ENCODE data around the gene DLD.
"Not testable (repeated sequence)": the region's sequence is repeated elsewhere in the genome, so short reads cannot be mapped to it uniquely, and the experiment has no call there.

The DLD gene

DNA sequence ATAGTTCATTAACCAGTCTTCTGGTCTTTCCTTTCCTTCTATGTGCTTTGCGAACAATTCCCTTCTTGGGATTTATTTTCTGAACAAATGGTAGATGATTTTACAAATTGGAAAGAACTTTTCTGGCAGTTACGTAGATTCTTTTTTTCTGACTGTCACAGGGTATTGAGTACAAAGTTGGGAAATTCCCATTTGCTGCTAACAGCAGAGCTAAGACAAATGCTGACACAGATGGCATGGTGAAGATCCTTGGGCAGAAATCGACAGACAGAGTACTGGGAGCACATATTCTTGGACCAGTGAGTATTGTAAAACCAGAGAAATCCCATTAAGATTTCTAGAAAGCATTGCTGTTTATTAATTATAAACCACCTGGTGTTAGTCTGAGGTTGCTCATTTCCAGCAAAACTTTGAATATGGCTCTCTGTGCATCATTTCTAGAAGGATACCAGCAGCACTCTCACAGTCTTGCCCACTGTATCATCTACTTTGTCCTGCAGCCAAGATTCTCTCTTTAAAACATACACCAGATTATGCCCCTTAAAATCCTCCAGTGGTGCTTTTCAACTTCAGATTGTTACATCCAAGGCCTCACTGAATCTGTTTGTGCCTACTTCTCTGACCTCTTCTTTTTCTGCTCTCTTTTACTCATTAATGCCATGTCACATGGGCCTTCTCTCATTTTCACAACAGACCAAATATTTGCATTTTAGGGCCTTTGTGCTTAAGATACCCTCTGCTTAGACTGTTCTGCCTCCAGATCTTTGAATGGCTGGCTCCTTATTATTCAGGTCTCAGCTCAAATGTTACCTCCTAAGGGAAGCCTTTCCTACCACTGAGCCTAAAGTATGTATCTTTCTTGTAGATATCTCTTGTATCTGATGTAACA, 27.0 kb downstream of the DLD start:
- DNase-seq, result no peak

DNA sequence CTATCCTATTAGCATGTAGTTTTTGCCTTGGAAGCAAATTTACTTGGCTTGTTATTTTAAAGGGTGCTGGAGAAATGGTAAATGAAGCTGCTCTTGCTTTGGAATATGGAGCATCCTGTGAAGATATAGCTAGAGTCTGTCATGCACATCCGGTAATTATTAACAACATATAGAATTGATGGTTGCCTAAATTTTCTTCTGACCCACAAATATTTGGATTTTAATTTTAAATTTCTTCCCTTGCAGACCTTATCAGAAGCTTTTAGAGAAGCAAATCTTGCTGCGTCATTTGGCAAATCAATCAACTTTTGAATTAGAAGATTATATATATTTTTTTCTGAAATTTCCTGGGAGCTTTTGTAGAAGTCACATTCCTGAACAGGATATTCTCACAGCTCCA, 28.0 kb downstream of the DLD start:
- DNase-seq, result no peak

DNA sequence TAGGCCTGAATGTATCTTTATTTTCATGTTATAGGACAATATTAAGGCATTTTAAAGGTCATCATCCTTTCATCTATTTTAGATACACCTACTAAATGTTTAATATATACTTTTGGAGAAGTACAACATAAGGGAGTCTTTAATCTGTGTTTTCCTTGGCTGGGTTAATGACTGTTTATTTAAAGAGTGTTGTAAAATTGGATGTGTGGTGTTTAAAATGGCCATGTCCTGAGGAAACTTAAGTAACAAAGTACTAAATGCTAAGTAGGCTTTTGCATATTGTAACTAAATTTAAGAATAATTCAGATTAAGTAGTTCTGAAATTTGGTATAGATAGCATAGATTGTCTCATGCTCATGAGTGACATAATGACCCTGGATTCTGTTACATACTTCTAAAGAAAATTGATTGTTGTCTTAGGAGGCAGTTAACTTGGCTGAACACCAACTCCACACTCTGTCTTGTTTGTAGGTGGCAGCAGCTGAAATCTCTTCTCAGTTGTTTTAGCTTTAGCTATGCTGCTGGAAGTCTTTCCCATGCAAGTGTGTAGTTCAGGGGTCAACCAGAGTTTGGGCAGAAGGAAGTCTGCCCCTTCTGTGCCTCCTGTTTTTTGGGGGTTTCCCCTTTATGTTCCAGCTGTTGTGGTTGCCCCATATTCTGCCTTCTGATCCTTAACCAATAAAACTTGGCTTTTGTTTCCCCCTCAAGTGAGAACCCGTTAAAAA, 29.2 kb downstream of the DLD start:
- no peak for DNase-seq

DNA sequence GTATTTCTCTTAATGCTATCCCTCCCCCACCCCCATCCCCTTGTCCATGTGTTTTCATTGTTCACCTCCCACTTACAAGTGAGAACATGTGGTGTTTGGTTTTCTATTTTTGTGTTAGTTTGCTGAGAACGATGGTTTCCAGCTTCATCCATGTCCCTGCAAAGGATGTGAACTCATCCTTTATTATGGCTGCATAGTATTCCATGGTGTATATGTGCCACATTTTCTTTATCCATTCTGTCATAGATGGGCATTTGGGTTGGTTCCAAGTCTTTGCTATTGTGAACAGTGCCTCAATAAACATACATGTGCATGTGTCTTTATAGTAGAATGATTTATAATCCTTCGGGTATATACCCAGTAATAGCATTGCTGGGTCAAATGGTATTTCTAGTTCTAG, 30.8 kb downstream of the DLD start:
- DNase-seq, result not testable (repeated sequence)

DNA sequence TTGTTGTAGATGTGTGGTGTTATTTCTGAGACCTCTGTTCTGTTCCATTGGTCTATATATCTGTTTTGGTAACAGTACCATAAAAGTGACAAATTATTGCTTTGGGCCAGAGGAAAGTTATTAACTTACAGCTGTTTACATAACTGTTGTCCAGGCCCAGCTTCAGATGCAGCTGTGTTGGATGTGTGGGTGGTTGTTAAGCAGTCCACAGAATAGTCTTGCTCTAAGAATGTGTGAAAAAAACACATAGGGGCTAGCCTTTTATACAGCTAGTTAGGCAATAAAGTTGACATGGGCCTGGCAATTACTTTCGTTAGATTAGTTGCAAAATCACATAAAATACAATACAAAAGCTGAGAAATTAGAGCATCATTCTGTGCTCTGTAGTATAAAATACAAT, 31.9 kb downstream of the DLD start:
- DNase-seq, result no peak

GRCh38 chr7:107924841-107925504, 34.0 kb downstream of the DLD start:
- no peak for DNase-seq

DNA sequence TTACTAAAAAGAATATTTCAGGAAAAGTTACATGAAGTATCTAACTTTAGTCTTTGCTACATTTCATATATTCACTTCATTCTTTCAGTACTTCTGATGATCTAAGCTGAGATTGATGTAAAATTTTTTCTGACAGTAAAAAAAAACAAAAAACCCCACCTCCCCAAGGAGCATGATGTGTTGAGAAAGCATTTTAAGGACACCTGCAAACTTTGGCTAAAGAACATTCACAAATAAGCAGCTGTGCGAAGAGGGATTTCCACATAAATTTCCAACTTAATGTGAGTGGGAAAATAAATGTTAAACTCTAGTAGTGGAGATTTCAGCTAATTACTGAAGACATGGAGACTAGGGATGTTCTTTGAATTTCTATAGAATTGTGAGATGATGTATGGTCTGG, 35.5 kb downstream of the DLD start:
- no peak for DNase-seq

- no peak for DNase-seq
Observed at GRCh38 chr7:107931740-107932515, 40.9 kb downstream of the DLD start.

- DNase-seq, result no peak
Observed at GRCh38 chr7:107932805-107933204, 41.8 kb downstream of the DLD start.

DNA sequence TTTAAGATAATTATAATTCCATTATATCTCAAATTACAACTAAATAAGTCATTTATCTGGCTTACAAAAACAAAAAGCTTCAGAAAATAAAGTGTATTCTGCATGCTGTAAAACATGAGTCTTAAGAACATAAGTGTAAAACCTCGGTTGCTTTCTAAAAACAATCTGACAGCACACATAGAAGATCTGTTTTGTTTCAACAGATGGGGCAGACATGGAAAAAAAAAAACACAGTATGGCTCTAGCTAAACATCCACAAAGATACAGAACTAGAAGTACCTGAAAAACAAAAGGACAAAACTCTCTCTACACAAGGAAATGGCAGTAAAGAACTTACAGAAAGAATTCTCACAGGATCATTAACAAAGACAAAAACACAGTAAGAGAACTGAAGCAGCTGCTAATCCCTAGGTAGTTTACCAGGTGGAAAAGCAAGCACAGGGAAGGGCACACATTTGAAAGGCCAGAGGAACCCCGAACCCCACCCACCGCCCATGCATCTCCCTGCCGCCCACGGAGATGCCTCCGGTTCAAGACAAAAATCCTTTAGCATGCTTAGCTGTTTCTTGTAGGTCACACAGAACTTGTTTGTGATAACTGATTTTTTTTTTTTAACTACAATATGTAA, 42.5 kb downstream of the DLD start:
- no peak for DNase-seq

DNA sequence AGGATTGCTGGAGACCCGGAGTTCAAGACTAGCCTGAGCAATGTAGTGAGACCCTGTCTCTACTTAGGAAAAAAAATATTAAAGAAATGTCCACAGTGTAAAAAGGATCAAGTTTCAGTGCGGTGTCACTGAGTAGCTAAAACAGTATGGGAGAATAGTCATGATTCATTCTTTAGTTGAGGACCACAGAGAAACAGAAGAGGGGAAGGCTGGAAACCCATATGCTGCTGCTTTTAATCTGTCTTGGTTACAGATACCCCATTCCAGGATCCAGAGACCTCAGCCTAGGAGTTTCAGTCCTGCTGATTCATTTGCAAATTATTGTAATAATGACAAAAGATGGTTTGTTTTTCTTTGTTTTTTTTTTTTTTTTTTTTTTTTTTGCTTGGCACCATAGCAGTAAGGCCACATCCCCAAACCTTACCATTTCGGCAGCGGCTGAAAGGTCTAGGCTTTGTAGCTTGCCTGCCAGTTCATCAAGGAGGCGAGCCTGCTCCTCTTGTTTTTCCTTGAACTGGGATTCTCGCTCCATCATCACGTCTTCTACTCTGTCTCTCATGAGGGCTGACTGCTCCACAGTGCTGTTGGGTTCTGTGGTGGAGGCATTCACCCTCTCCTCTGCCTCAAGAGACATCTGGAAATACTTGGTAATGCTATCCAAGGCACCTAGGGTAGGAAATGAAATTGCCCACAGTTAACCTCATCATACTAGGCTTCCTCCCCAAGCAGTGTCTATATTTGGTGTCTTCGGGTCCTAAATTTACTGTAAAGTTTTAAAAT, 44.2 kb downstream of the DLD start:
- no peak for DNase-seq

DNA sequence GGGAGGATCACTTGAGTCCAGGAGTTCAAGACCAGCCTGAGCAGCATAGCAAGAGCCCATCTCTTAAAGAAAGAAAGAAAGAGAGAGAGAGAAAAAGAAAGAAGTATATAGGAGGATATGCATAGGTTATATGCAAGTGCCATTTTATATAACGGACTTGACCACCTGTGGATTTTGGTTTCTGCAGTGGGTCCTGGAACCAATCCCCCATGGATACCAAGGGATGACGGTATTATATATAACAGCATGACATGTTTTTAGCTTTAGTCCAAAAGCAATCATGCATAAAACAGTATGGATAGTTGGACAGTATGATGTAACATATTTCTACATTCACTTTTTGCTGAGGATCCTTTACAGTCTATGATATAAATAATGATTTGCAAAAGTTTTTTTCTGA, 45.3 kb downstream of the DLD start:
- DNase-seq, result no peak

DNA sequence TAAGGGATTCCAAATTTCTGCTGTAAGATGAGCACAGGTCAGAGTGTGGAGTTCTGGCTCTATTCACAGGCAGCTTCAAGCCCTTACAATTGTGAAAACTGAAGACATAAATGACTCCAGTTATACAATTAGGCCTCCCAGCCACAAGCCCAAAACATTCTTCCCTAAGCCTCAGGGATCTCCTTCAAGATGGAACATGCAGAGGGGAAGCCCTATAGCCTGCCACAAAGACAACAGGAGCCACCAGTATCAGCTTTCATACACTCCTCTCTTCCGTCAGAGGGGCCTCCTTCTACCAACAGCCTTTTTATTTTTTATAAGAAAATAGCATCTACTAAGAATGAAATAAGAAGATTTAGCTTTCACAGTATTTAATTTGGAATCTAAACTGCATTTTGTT, 46.5 kb downstream of the DLD start:
- DNase-seq, result no peak

DNA sequence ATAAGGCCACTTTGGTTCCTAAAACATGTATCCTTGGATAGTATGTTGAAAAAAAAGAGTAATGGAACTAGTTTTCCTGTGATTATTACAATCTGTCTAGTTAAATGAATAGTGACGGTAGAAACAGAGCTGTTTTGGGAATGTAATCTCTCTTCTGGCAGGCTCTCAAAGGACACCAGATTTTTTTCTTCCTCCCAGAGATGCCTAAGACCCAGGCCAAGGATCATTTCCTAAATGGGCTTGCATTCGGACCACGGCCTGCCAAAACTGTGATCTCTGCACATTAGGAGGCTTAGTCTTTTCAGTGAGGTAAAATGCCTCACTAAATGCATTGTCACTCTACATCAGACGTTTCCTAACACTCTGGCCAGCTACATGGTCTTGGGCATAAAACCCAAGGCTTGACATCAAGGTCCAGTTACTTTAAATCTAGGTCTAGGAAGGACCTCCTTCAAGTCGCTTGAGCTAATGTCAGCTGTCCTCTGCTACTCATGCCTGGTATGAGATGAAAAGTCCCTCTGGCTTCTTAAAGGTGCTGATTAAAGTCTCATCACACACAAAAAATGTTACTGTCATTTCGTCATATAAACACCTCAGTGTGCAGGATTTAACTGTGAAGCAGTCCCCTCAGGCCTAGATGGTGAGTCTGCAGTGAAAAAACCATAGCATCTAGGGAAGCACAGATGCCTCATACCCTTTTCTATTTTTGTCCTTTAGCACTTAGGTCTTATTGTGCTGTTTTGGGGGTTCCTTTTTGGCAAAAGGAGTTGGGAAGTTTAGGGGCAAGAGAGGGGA, 47.7 kb downstream of the DLD start:
- DNase-seq, result no peak

- DNase-seq, result no peak
Observed at GRCh38 chr7:107939573-107940489, 48.8 kb downstream of the DLD start.

DNA sequence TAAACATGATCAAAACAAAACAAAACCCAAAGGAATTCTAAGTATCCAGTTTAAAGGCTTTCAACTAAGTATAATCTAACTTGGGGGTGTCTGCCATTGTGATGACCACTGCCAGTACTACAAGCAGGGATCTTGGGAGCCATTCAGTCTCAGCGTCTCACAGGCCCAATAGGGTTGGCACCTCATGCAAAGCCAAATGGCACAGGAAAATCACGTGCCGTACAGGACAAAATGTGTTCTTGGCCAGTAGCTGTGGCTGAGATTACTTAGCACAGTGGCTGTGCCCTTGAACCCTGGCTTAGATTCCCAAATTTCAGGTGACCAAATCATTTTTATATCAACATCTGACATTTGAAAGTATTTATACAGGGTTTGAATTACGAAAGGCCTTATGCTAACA, 50.0 kb downstream of the DLD start:
- no peak for DNase-seq

GRCh38 chr7:107943018-107943417, 52.0 kb downstream of the DLD start:
- DNase-seq, result no peak

DNA sequence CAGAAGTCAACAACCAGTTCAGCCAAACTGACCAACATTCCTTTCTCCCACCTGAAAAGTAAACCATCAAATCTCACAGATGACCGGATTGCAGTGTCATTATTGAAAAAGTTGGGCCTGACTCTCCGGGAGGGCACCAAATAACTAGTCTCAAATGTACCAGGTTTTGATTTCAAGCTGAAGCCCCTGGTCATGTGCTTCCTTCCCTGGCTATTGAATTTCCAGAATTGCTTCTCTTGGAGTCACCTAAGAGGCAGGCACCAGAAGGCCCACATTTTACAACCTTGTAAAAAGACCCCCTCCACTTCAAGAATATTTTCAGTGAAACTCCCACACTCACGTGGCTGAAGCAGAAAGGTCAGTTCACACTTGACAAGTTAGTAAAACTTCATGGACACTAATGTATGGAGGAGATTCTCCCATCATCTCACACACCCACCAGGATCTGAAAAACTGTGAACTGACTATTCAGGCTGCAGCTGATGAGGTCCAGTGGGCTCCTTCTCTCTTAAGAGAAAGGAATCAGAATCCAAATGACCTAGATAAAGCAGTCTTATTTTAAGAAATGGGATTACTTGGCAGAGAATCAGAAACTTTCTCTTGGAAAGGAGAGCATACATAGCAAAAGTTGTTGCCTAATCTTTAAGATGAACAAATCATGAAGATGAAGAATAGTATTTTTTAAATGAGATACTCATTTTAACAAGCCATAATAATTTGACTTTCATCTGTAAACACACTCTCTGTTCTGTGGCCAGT, 53.6 kb downstream of the DLD start:
- DNase-seq, result no peak

GRCh38 chr7:107945332-107945731, 54.3 kb downstream of the DLD start:
- no peak for DNase-seq
